Forelimb muscle (tissue), 1 donor: Measurements from ENCODE around the gene OLFML2B. TPM values are rescaled to one million over a fixed set of nuclear protein-coding genes. Genes with fewer than 3 reads are reported as not detected.

Experiments
- DNase-seq: peaks from one replicate; pipeline ENCODE4 v3.0.0-alpha.2; 2013; ENCODE audit warnings: low read depth
- polyA plus RNA-seq: library from polyadenylated mRNA; unstranded; fragments of 120-200 nt; gene quantifications from one replicate; pipeline ENCODE4 v1.2.1, GENCODE V29; 2013; ENCODE audit not compliant: insufficient read length

The OLFML2B gene
- polyA plus RNA-seq, 1 donor: 83.5 TPM

DNA sequence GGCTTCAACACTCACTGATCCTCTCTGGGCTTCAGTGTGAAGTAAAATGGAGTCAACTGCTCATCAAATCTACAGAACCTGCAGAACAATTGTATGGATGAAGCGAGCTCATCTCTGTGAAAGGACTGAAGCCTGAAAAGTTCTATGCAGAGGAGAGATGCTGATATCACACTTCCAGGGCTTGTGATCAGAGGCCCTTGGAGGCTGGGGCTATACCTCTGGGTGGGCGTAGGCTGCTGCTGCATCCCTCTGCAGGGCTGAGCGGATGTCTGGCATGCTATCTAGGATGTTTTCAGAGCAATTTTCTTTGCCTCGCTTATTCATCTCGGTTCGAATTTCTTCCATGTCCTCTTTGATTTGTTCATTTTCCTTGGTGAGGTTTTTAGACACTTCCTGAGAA lies 17.6 kb downstream of the OLFML2B start:
- DNase-seq: no peak

DNA sequence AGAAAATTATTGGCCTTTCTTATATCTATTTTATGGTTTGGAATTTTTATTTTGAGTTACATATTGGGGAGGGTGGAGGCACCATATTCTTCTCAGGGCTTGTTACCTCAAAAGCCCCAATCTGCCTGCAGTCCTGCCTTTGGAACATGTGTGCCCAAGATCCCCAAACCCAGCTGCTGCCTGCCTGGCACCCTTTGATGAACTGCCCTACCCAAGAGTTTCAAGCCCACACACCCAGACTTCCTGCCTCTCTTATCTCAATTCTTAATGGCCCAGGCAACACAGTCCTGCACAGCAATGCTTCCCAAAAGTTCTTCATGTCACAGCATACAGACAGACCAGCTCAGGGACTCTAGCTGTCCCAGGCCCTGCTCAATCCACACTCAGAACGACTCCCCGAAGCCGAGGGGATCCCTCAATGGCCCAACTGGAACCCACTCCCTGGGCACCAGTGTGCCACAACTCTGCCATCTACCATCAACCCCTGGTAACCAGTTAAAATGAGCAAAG lies 19.2 kb downstream of the OLFML2B start:
- DNase-seq: no peak

DNA sequence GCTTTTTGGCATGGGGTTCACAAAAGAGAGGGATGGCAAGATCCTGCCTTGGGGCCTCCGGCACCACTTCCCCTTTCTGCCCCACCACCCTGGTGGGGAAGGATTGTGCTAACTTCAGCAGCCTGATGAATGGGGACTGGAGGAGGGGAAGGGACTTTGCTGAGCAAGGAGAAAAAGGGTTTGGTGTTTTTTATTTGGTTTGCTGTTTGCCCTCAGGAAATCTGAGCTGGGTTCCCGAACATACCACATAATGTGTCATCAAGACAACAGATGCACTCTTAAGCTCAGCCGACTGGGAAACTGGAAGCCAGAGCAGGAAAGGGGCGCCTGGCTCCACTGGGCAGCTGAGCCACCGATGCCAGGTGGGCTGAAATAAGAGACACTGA lies 19.8 kb downstream of the OLFML2B start:
- no peak for DNase-seq

DNA sequence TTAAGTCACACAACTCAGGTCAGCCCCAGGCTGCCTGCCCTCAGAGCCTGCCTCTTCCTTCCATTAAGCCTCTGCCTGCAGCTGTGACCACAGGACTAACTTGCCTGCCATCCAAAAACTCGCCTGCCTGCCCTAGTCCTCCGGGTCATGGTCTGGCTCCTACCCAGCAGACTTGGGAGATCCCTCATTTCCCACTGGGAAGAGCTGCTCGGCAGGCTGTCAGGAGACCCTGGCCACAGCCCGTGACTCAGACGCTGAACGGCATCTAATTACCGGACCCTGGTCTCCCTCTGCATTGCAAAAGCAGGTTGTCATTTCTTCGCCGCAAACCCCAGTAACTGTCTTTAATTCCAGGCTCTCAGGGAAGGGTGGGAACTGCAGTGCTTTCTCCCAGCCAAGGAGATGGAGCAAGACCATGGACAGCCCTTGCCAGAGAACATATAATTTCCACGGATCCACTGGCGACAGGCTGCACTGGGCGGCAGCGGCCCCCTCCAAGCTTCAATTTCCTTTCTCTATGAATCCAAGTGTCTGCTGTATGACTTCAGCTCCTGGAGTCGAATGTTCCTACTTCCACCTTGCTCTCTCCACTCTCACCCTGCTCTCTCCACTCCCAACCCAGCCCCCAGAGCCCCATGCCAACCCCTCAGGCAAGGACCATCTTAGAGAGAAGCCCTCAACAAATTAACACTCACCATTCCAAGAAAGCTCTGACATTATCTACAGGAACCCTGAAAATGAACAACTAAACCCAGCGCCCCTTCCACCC lies 20.4 kb downstream of the OLFML2B start:
- DNase-seq: no peak

DNA sequence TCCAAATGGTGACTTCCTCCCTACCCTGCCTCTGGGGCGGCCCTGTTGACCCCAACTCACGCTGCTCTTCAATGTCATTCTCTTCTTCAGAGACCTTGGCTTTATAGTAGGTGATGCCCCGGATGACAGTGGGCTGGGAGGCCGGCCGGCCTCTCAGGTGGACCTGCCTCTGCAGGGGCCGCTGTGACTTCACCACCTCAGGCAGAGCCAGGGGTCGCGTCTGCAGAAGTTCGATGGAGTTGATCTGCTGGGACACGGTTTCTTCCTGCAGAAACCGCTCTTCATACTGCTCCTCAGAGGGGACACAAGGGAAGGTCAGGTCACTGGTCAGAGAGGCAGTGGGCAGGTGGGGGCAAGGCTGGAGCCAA lies 23.6 kb downstream of the OLFML2B start:
- DNase-seq: no peak

DNA sequence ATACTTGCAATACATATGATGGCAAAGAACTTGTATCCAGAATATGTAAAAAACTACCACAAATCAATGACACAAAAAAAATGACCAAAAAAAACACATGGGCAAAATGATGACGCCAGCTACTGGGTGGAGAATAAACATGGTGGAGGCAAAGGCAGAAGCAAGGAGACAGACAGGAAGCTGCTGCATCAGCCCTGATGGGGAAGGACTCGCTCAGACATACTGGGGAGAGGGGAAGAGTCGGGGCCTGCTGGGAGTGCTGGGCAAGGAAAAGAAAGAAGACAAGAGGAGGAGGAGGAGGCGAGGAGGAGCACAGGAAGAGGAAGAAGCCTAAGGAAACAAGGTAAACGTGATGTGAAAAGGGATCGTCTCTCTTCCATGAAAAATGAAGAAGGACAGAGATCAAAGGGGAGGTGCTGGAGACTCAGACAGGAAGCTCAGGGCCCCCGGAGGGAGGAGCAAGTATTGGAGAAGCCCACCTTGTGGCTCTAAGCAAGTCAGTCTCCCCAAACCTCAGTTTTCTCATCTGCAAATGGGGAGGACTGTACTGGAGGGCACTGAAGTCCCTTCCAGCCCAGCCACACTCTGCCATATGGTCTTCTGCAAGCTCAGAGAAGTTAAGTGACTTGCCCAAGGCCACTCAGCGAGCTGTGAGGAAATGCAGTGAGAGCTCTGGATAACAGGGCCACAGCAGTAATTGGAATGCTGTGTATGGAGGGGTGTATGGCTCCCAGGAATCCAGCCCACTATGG lies 24.2 kb downstream of the OLFML2B start:
- DNase-seq: no peak

DNA sequence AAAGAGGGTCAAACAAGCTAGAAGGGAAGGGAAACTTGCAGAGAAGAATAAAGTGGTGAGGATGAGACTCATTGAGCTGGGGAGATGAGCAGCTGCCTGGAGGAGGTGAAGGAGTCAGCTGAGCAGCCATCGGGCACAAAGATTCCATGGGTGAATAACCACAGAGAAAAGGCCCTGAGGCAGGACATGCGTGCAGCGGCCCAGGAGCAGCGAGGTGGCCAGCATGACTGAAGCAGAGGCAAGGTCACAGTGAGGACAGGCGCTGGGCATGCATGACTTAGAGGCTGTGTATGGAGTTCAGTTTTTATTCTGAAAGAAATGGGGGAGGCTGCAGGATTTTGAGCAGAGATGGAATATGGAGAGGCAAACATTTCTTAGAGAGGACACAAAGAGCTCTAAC lies 24.9 kb downstream of the OLFML2B start:
- DNase-seq: no peak

DNA sequence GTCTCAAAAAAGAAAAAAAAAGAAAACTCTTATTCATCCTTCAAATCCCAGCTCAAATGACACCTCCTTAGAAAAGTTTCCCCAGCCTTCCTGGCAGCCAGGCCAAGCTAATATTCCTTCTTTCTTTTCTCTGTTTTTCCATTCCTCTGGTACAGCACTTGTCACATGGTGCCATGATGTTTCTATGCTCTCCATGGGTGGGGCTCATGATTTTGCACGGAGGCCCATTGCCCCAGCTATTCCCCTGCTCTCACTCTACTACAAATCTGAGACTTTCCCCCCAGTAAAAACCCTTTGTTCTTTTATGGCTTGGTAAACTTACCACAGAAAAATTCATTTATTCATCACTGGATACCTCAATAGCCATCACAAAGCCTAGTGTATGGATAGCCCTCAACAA lies 26.5 kb downstream of the OLFML2B start:
- DNase-seq: no peak

DNA sequence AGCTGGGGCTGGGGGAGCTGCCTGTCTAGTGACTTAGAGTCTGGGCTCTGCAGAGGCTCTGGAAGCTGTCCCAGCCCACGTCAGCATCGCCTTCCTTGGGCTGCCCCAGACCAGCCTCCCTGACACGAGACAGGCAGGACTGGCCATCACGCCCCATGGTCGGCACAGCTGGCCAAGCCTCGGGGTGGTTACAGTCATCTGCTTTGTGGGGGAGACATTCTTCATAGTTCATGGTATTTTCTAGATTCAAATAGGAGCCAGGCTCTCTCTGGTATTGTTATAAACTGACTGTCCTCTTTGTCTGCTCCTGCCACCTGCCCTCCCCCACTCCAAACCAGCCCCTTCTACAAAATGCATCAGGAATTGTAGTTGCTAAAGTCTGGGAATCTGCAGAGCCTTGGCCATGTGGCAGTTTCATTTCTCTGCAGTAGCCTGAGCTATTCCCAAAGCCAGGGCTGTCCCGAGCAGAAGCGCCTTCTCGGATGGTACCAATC lies 29.4 kb downstream of the OLFML2B start:
- no peak for DNase-seq

DNA sequence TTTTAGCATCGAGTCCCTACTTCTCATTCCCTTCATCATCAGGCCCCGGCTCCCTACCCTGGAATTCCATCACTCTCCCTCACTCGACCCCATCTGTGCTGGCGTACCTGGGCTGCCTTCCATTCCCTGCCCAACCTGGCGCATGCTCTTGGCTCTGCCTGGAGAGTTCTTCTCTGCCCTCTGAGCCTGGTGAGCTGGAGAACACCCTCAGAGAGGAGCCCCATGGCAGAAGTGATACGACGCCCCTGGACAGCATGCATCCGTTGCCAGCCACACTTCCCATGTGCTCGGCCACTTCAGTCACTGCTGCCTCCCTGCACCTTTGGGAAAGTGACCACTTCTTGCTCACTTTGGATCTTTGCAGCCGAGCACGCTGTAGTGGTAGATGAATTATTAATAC lies 30.1 kb downstream of the OLFML2B start:
- no peak for DNase-seq

DNA sequence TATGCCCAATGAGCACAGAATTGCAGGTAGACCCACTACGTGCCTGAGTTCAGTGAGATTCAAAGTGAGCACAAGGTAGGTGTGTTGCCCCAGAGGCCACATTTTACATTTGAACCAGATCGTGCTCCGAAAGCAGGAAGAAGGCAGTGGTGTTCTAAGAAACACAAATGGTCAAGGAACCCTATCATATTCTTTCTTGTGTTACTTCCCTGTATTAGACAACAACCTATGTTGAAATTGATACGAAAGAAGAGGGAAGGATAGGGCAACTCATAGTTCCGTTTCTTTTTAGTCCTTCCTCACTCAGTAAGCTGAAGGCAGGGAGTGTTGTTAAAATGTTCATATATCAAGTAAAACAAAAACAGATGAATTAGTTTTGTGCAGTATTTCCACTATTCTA lies 33.9 kb downstream of the OLFML2B start:
- no peak for DNase-seq

DNA sequence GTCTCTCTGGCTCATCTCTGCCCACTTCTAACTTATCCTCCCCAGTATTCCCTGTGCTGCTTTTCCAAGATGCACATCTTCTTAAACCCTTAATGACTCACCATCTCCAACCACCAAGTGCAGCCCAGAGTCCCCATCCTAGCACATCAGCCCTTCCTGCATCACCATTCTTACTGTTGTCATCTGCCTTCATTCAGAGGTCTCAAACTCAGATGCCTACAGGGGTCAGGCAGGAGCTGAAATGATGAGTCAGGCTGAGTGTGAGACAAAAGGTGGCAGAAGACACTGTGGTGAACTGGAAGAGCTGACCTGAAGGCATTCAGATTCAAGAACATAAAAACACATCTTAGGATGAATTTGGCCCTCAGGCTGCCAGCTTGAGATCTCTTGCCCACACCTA lies 34.6 kb downstream of the OLFML2B start:
- no peak for DNase-seq

DNA sequence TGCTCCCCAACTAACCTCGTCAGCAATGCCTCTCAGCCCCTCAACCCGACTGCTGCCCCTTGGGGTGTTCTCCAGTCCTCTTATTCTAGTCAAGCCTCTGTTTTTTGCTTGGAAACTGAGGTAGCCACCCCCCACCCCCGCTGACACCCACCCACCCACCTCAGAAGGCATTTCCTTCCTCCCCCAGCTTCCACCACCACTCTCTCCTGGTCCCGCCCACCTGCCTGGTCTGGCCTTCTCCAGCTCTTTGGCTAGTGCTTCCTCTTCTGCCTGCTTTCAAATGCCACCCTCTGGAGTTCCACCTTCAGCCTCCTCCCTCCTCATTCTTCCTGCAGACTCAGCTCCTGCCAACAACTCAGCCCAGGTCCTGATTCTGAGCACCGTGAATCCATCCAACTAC lies 35.3 kb downstream of the OLFML2B start:
- DNase-seq: no peak

DNA sequence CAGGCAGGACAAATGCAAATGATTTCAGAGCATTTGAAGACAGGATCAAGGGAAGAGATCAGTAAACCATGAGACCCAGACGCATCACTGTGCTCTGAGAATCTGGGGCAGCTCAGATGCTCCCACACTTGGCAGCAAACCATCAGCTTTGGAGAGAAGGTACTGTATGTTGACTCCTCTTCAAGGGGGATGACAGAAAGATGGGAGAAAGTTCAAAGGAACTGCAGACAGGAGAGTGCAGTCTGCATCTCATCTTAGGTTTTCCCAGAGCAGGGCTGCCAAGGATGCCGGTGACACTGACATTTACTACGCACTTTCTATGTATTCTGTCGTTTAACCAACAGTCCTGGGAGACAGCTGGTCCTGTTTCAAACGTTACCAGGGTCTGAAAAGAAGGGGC lies 35.8 kb downstream of the OLFML2B start:
- no peak for DNase-seq

DNA sequence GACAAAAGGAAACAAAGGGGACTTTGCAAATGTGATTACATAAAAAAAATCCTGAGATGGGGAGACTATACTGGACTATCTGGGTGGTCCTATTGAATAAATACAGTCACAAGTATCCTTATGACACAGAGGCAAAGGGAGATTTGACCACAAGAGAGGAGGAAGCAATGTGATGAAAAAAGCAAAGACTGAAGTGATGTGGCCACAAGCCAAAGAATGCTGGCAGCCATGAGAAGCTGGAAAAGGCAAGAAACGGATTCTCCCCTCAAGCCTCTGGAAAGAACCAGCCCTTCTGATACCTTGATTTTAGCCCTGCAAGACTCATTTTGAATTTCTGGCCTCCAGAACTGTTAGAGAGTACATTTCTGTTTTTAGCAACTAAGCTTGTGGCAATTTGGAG lies 36.4 kb downstream of the OLFML2B start:
- no peak for DNase-seq

DNA sequence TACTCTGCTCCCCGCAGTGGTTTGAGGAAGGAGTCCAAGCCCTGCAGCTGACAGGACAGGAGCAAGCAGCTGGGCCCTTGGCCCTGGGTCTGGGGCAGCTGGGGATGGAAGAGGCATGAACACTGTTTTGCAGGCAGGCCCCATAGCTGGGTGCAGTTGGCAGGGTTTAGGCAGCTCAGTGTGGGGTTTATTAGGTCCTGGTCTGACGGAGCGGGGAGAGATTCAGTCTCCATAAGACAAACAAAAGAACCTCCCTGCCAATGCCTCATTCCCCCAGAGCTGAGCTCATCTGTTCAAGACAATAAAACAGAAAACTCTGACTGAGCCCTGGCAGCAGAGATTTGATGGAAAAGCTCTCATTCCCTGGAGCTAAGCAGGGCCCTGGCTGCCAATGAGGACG lies 37.3 kb downstream of the OLFML2B start:
- no peak for DNase-seq

DNA sequence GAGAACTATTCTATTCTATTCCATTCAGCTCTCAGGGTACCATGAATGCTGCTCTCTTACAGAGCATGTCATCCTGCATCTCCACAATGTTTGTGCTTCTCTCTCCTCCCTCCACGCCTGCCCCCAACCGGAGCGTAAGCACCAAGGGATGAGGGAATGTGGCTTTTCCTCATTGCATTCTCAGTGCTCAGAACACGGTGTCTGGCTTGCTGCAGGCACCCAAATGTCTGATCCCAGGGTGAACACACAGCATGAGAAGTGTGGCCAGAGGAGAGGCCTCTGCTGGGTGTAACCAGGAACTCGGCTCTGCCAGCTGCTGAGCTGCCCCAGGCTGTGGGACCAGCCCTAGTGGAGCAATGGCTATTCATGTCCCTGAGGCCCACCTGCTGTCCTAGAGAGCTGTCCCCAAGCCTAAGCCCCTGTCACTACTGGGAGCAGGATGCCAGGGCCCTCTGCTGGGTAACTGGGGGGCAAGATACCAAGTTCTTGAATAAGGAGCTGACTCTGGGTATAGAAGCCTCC lies 38.3 kb downstream of the OLFML2B start:
- DNase-seq: no peak

DNA sequence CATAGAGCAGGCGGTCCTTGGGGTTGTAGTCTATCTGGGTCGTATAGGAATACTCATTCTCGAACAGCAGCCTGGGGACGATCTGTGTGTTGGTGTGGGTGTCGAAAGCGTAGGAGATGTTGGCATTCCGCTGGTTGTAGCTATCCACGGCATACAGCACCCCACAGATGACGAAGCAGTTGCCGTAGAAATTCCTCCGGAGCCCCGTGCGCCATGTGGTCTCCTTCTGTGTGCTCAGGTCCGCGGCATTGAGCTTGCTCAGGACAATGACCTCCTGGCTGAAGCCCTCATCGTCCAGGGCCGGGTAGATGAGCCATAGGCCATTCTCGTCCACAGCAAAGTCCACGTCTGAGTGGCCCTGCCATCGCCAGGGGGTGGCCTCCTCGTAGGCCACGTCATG lies 39.9 kb downstream of the OLFML2B start:
- no peak for DNase-seq

DNA sequence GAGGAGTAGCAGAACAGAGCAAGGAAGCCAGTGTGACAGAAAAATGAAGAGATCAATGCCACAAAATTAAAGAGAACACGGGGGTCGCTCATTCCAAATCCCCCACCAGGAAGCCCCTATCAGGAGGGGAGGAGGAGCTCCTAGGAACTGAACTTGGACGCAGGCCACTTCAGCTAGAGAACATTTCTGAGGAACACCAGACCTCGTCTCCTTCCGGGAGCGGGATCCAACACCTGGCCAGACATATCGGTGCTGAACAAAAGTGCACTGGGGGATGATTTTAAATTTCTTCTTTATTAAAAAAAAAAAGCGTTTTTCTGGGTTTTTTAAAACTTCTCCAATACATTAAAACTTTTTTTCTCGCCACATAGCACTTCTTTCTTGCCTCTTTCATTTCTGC lies 40.8 kb downstream of the OLFML2B start:
- no peak for DNase-seq

DNA sequence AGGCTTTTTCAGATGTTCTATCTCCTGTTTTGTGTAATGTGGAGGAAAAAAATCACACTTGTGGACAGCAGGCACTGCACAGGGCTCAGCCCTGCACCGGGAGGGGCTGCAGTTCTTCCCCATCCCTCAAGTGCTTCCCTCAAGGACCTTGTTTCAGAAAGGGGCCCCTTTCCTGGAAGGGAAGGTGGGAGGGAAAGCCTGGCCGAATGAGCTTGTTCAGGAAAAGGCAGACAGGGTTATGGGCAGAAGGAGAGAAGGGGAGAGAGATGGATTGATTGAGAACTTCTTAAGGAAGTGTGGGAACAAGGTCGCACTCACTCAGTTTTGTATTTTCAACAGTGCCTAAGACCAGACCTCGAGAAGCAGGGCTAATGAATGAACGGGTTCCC lies 41.2 kb downstream of the OLFML2B start:
- DNase-seq: no peak

DNA sequence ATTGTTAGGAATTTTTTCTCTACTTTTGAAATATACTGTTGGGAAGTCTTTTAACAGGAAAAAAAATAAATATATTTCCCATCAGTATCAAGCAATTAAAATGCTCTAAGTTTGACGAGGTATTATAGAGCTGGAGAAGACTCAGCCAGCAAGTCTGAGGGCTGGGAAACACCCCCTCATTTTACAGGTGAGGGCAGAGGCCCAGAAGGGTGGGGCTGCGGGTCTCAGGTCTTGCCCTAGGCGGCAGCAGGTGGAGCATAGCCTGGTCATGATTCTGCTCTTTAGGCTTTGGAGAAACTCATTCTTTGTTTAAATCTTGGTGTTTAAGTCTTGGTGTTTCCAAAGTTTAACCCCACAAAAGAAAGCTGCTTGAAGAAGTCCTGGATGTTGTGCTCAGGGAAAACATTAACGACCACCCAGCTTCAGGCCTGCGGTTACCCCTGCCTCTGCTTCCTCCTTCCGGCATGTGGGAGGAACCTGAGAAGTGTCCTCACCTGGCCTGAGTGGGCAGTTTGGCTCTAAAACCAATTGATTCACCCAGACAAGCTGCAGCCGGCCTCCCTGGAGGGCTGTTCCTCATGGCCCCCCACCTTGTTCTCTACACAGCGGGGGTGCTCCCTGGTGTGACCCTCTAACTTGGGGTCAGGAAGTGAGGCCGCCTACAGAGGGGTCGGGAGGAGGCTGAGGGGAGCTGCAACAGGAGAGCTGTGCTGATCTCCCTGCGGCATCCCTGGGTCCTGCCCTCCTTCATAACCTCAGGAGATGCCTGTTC lies 41.7 kb downstream of the OLFML2B start:
- DNase-seq: no peak

DNA sequence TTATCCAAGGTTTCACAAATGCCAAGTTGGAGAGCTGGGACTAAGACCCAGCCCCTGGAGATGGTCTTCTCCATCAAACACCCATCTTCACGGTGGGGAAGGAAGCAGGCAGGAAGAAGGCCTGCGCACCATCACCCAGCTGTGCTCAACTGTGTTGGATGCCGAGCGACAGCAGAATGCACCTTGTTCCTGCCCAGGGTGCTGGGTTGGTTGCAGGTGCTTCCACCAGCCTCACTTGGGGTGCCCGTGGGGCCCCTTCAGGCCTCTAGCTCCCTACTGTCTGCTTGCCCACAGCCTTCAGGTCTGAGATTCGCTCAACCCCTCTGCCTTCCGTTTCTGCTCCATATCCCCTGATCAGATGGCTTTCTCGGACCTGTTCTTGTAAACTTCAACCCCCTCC lies 42.5 kb downstream of the OLFML2B start:
- DNase-seq: no peak
